HEK293 (cell line): Measurements from ENCODE around the gene OR14J1.

Source experiments
- CTCF ChIA-PET: fragments of 350-600 bp; formaldehyde crosslinking; extraction: SDS; loops from one replicate; lab custom pipeline; 2021; ENCODE audit warnings: antibody characterized with exemption; lab: Yijun Ruan, JAX
- POLR2A ChIA-PET: fragments of 300-600 bp; formaldehyde crosslinking; extraction: SDS; loops from one replicate; lab custom pipeline; 2020; ENCODE audit warnings: antibody characterized with exemption, inconsistent platforms; lab: Yijun Ruan, JAX
- H3K27ac ChIP-seq: fragments of 200-500 bp; sonication (Bioruptor generic); 2 replicates; pipeline ENCODE4 v1.5.1; 2014; ENCODE audit warnings: low read depth, low read length, control low read depth, inconsistent platforms; ENCODE audit errors: extremely low read depth
- H3K36me3 ChIP-seq, 2 experiments: fragments of 200-500 bp in 1 of 2; sonication (Bioruptor generic) in 1 of 2; 1 replicate in 1 of 2; 2 replicates in 1 of 2; pipeline ENCODE4 v1.5.1; 2014 to 2017; ENCODE audit warnings: inconsistent platforms in 2 of 2, low read length in 2 of 2; ENCODE audit not compliant: control insufficient read depth in 2 of 2, insufficient read depth in 1 of 2
- H3K4me1 ChIP-seq: fragments of 200-500 bp; sonication (Bioruptor generic); 2 replicates; pipeline ENCODE4 v1.5.1; 2014; ENCODE audit warnings: mild to moderate bottlenecking, low read length, inconsistent platforms; ENCODE audit not compliant: control insufficient read depth, insufficient read depth
- H3K4me3 ChIP-seq: 2 replicates; pipeline ENCODE4 v1.5.1; 2011; ENCODE audit warnings: low read depth, mild to moderate bottlenecking, control low read depth, low read length, moderate library complexity
- H3K9me3 ChIP-seq: fragments of 200-500 bp; sonication (Bioruptor generic); 2 replicates; pipeline ENCODE4 v1.5.1; 2014; ENCODE audit warnings: low read depth, low read length, inconsistent platforms; ENCODE audit not compliant: control insufficient read depth, insufficient read depth
- BCL11B ChIP-seq: fragments of 450-650 bp; formaldehyde crosslinking; IDR thresholded peaks from 2 replicates; pipeline ENCODE4 v1.5.1; 2016; ENCODE audit warnings: low read depth, missing biosample characterization, missing genetic modification characterization
- FEZF1 ChIP-seq: fragments of 450-650 bp; formaldehyde crosslinking; IDR thresholded peaks from 2 replicates; pipeline ENCODE4 v1.5.1; 2016; ENCODE audit warnings: missing biosample characterization, missing genetic modification characterization
- GFI1B ChIP-seq: fragments of 450-650 bp; formaldehyde crosslinking; IDR thresholded peaks from 2 replicates; pipeline ENCODE4 v1.5.1; 2016; ENCODE audit warnings: missing biosample characterization, missing genetic modification characterization
- GLI4 ChIP-seq: fragments of 450-650 bp; formaldehyde crosslinking; IDR thresholded peaks from 2 replicates; pipeline ENCODE4 v1.5.1; 2016; ENCODE audit warnings: missing biosample characterization, missing genetic modification characterization
- GLIS1 ChIP-seq: fragments of 450-650 bp; formaldehyde crosslinking; IDR thresholded peaks from 2 replicates; pipeline ENCODE4 v1.5.1; 2016; ENCODE audit warnings: missing biosample characterization, missing genetic modification characterization
- HOXD13 ChIP-seq: sonication (generic); formaldehyde crosslinking; IDR thresholded peaks from 2 replicates; pipeline ENCODE4 v1.8.0; 2022; ENCODE audit warnings: missing genetic modification reagents, borderline replicate concordance
- KLF1 ChIP-seq: fragments of 450-650 bp; formaldehyde crosslinking; IDR thresholded peaks from 2 replicates; pipeline ENCODE4 v1.5.1; 2016; ENCODE audit warnings: missing biosample characterization, missing genetic modification characterization
- MEIS1 ChIP-seq: sonication (generic); formaldehyde crosslinking; IDR thresholded peaks from 2 replicates; pipeline ENCODE4 v1.8.1; 2022; ENCODE audit warnings: missing genetic modification reagents, mild to moderate bottlenecking, borderline replicate concordance
- PBX3 ChIP-seq: sonication (generic); formaldehyde crosslinking; IDR thresholded peaks from 2 replicates; pipeline ENCODE4 v1.8.1; 2022; ENCODE audit warnings: mild to moderate bottlenecking, moderate library complexity, missing genetic modification reagents
- PRDM1 ChIP-seq: fragments of 450-650 bp; formaldehyde crosslinking; IDR thresholded peaks from 2 replicates; pipeline ENCODE4; 2016; ENCODE audit warnings: missing biosample characterization, missing genetic modification characterization
- SP7 ChIP-seq: fragments of 450-650 bp; formaldehyde crosslinking; IDR thresholded peaks from 2 replicates; pipeline ENCODE4 v1.5.1; 2016; ENCODE audit warnings: missing biosample characterization, missing genetic modification characterization
- ZBTB1 ChIP-seq: fragments of 450-650 bp; formaldehyde crosslinking; IDR thresholded peaks from 2 replicates; pipeline ENCODE4 v1.5.1; 2016; ENCODE audit warnings: missing biosample characterization, missing genetic modification characterization
- ZBTB8A ChIP-seq: fragments of 450-650 bp; formaldehyde crosslinking; IDR thresholded peaks from 2 replicates; pipeline ENCODE4 v1.5.1; 2016; ENCODE audit warnings: missing biosample characterization, missing genetic modification characterization
- ZNF133 ChIP-seq: fragments of 450-650 bp; formaldehyde crosslinking; IDR thresholded peaks from 2 replicates; pipeline ENCODE4 v1.5.1; 2016; ENCODE audit warnings: missing biosample characterization, missing genetic modification characterization
- ZNF155 ChIP-seq: fragments of 450-650 bp; formaldehyde crosslinking; IDR thresholded peaks from 2 replicates; pipeline ENCODE4 v1.5.1; 2016; ENCODE audit warnings: missing biosample characterization, missing genetic modification characterization
- ZNF16 ChIP-seq: fragments of 450-650 bp; formaldehyde crosslinking; IDR thresholded peaks from 2 replicates; pipeline ENCODE4 v1.5.1; 2016; ENCODE audit warnings: low read depth, missing biosample characterization, missing genetic modification characterization
- ZNF211 ChIP-seq: fragments of 450-650 bp; formaldehyde crosslinking; IDR thresholded peaks from 2 replicates; pipeline ENCODE4 v1.5.1; 2016; ENCODE audit warnings: low read depth, missing biosample characterization, missing genetic modification characterization
- ZNF311 ChIP-seq: fragments of 450-650 bp; formaldehyde crosslinking; IDR thresholded peaks from 2 replicates; pipeline ENCODE4 v1.5.1; 2017; ENCODE audit warnings: missing biosample characterization, missing genetic modification characterization, borderline replicate concordance
- ZNF335 ChIP-seq: fragments of 450-650 bp; formaldehyde crosslinking; conservative IDR thresholded peaks from 2 replicates; pipeline ENCODE4 v1.5.1; 2016; ENCODE audit warnings: missing biosample characterization, missing genetic modification characterization
- ZNF394 ChIP-seq: fragments of 450-650 bp; formaldehyde crosslinking; IDR thresholded peaks from 2 replicates; pipeline ENCODE4 v1.5.1; 2016; ENCODE audit warnings: missing biosample characterization, missing genetic modification characterization, mild to moderate bottlenecking, moderate library complexity, borderline replicate concordance
- ZNF404 ChIP-seq: fragments of 450-650 bp; formaldehyde crosslinking; IDR thresholded peaks from 2 replicates; pipeline ENCODE4 v1.5.1; 2017; ENCODE audit warnings: missing biosample characterization, missing genetic modification characterization
- ZNF426 ChIP-seq: fragments of 450-650 bp; formaldehyde crosslinking; IDR thresholded peaks from 2 replicates; pipeline ENCODE4 v1.5.1; 2017; ENCODE audit warnings: missing biosample characterization, missing genetic modification characterization, mild to moderate bottlenecking, inconsistent platforms, moderate library complexity
- ZNF510 ChIP-seq: fragments of 450-650 bp; formaldehyde crosslinking; IDR thresholded peaks from 2 replicates; pipeline ENCODE4 v1.5.1; 2018; ENCODE audit warnings: mild to moderate bottlenecking, missing genetic modification characterization, missing biosample characterization; ENCODE audit not compliant: insufficient replicate concordance
- ZNF530 ChIP-seq: fragments of 450-650 bp; formaldehyde crosslinking; IDR thresholded peaks from 2 replicates; pipeline ENCODE4 v1.5.1; 2016; ENCODE audit warnings: low read depth, missing biosample characterization, missing genetic modification characterization
- ZNF560 ChIP-seq: fragments of 450-650 bp; formaldehyde crosslinking; IDR thresholded peaks from 2 replicates; pipeline ENCODE4 v1.5.1; 2017; ENCODE audit warnings: missing biosample characterization, missing genetic modification characterization, borderline replicate concordance
- ZNF629 ChIP-seq: fragments of 450-650 bp; formaldehyde crosslinking; IDR thresholded peaks from 2 replicates; pipeline ENCODE4 v1.5.1; 2017; ENCODE audit warnings: missing biosample characterization, missing genetic modification characterization
- ZNF670 ChIP-seq: fragments of 450-650 bp; formaldehyde crosslinking; IDR thresholded peaks from 2 replicates; pipeline ENCODE4 v1.5.1; 2016; ENCODE audit warnings: missing biosample characterization, missing genetic modification characterization, low read depth
- ZNF704 ChIP-seq: fragments of 450-650 bp; formaldehyde crosslinking; IDR thresholded peaks from 2 replicates; pipeline ENCODE4 v1.5.1; 2016; ENCODE audit warnings: missing biosample characterization, missing genetic modification characterization

The OR14J1 gene

GRCh38 chr6:29259721-29260120 lies 41.8 kb upstream of the OR14J1 start:
- Histone ChIP-seq H3K9me3 (no peaks in the 10 kb centered on the region), H3K4me1 (no peaks in the 10 kb centered on the region)
- TF ChIP-seq ZNF155 (tag by site-specific recombination) (no peak), ZNF704 (no peak), BCL11B (tag by site-specific recombination) (no peak), ZBTB8A (tag by site-specific recombination) (no peak), ZNF311 (no peak), ZNF670 (tag by site-specific recombination) (no peak), ZNF560 (tag by site-specific recombination) (no peak), PRDM1 (tag by site-specific recombination) (no peak), ZNF133 (tag by site-specific recombination) (no peak), HOXD13 (no peak), ZNF404 (tag by site-specific recombination) (no peak), MEIS1 (CRISPR knock-in tag) (no peak)
- TF ChIP-seq, all 188 proteins: peak for 0
- POLR2A ChIA-PET = no interaction called here
- H3K36me3 ChIP-seq = no peaks in the 10 kb centered on the region
- no peak overlapping the region for H3K4me3 ChIP-seq
- CTCF ChIA-PET = no interaction called here
- no peak overlapping the region for H3K27ac ChIP-seq

DNA sequence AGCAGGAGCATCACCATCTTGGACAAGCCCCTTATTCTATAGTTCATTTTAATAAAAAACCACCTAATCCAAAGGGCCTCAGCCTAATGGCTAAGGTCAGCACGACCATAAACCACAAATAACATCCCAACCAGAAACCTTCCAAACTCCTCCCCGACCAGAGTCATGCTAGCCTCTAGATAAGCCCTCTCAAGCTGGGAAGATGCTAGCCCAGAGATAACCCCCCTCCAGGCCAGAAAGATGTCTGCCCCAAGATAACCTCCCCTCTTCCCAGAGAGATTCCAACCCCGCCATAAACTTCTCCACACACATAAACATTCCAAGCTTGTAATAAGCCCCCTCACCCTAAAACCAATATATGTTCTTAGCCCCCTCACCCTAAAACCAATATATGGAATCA lies 38.5 kb upstream of the OR14J1 start:
- Histone ChIP-seq H3K27ac (no peak overlapping the region), H3K4me1 (no peaks in the 10 kb centered on the region), H3K4me3 (no peak overlapping the region), H3K9me3 (no peaks in the 10 kb centered on the region), H3K36me3 (no peaks in the 10 kb centered on the region)
- CTCF ChIA-PET = no interaction called here
- POLR2A ChIA-PET = no interaction called here
- TF ChIP-seq ZNF394 (tag by site-specific recombination) (no peak), ZNF16 (tag by site-specific recombination) (no peak), ZNF335 (tag by site-specific recombination) (no peak), PBX3 (CRISPR knock-in tag) (no peak), ZNF211 (tag by site-specific recombination) (no peak), FEZF1 (tag by site-specific recombination) (no peak), ZNF530 (tag by site-specific recombination) (no peak), KLF1 (tag by site-specific recombination) (no peak), GLIS1 (tag by site-specific recombination) (no peak), SP7 (tag by site-specific recombination) (no peak), GLI4 (tag by site-specific recombination) (no peak), ZNF629 (tag by site-specific recombination) (no peak), ZNF426 (tag by site-specific recombination) (no peak), GFI1B (tag by site-specific recombination) (no peak), ZNF704 (no peak), ZBTB1 (no peak), ZNF133 (tag by site-specific recombination) (no peak), ZNF510 (tag by site-specific recombination) (no peak)
